ENCODE results near the gene SEMA3D. TPM values are rescaled to one million over a fixed set of nuclear protein-coding genes. Genes with fewer than 3 reads are reported as not detected.

SEMA3D gene
- total RNA-seq, 1 experiment from 2014 or later, result 0.90 TPM

DNA sequence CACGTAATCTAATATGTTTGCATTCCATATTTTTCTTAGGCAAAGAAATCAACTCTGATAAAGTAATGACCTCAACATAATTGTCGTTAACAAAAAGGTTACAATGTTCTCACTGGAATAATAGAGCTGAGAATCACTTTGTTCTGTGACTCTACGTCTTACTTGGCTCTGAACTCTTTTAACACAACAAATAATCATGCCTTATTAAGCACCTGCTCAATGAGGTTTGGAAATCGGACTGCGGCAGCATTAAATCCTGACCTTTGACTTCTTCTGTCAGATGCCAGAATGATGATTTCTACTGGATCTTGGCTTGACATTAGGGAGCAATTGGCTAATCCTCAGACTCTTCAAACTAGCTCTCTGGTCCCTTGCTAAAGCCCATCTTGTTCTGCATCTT, 233.6 kb downstream of the SEMA3D start:
- H3K27me3 ChIP-seq (ENCODE audit: control insufficient read depth, insufficient read depth, low read length), result no peaks in the 10 kb centered on the region
- no peaks in the 10 kb centered on the region for H3K36me3 ChIP-seq (replicated peaks; ENCODE audit: control insufficient read depth, insufficient read depth, low read length)
- DNase-seq, result no peak
- no peak overlapping the region for H3K4me3 ChIP-seq (ENCODE audit: insufficient read depth, low read depth, low read length)

- no peak overlapping the region for H3K4me3 ChIP-seq (ENCODE audit: insufficient read depth, low read depth, low read length)
- H3K27me3 ChIP-seq (ENCODE audit: control insufficient read depth, insufficient read depth, low read length), result no peaks in the 10 kb centered on the region
- H3K36me3 ChIP-seq (replicated peaks; ENCODE audit: control insufficient read depth, insufficient read depth, low read length), result no peaks in the 10 kb centered on the region
- DNase-seq, result no peak
Measured at GRCh38 chr7:84950836-84951235, 236.0 kb downstream of the SEMA3D start.

GRCh38 chr7:84949501-84949900, 237.4 kb downstream of the SEMA3D start:
- Histone ChIP-seq H3K36me3 (replicated peaks; ENCODE audit: control insufficient read depth, insufficient read depth, low read length) (no peaks in the 10 kb centered on the region), H3K27me3 (ENCODE audit: control insufficient read depth, insufficient read depth, low read length) (no peaks in the 10 kb centered on the region), H3K4me3 (ENCODE audit: insufficient read depth, low read depth, low read length) (no peak overlapping the region)
- no peak for DNase-seq

DNA sequence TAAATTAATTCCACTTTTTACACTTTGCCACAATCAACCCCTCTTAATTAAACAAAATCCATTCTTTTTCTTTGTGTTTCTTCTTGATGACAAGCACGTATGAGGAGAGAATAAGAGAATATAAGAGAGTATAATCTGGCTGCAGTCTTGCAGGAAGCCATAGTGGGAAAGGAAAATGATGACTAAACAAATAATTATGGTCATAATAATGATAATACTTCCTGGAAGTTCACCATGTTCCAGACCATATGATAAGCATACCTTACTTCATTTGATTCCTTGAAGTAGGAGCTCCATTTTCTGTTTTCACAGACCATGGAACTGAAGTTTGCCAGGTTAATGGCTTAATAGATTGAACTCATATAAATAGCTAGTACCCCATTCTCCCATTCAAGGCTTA, 237.8 kb downstream of the SEMA3D start:
- no peaks in the 10 kb centered on the region for H3K27me3 ChIP-seq (ENCODE audit: control insufficient read depth, insufficient read depth, low read length)
- H3K4me3 ChIP-seq (ENCODE audit: insufficient read depth, low read depth, low read length), result no peak overlapping the region
- no peaks in the 10 kb centered on the region for H3K36me3 ChIP-seq (replicated peaks; ENCODE audit: control insufficient read depth, insufficient read depth, low read length)
- no peak for DNase-seq

GRCh38 chr7:84948634-84949033, 238.2 kb downstream of the SEMA3D start:
- no peak overlapping the region for H3K4me3 ChIP-seq (ENCODE audit: insufficient read depth, low read depth, low read length)
- DNase-seq, result no peak
- no peaks in the 10 kb centered on the region for H3K27me3 ChIP-seq (ENCODE audit: control insufficient read depth, insufficient read depth, low read length)
- no peaks in the 10 kb centered on the region for H3K36me3 ChIP-seq (replicated peaks; ENCODE audit: control insufficient read depth, insufficient read depth, low read length)

DNA sequence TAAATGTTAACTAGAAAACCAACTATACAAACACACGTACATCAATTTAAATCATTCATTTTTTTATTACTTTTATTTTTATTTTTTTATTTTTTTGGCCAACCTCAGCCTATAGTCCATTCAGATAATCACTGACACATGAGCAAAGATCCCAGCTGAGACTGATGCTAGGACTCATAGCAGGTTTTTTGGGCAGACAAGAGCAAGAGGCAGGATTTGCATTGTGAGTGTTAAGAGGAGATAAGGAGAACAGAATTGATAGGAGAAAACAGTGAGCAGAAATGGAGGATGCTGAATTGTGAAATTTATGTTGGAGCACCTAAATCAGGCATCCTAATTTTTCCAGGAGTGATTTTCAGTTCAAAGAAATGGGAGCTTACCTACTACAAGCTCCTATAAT, 240.3 kb downstream of the SEMA3D start:
- Histone ChIP-seq H3K27me3 (ENCODE audit: control insufficient read depth, insufficient read depth, low read length) (no peaks in the 10 kb centered on the region), H3K36me3 (replicated peaks; ENCODE audit: control insufficient read depth, insufficient read depth, low read length) (no peaks in the 10 kb centered on the region), H3K4me3 (ENCODE audit: insufficient read depth, low read depth, low read length) (no peak overlapping the region)
- DNase-seq, result no peak

All from H7 (cell line).